B cell (primary cell): Measurements from ENCODE around the gene RPL10. TPM values are rescaled to one million over a fixed set of nuclear protein-coding genes. Genes with fewer than 3 reads are reported as not detected.

ENCODE experiments used
- ATAC-seq: fragments of 200-7000 bp; cut with Tn5 transposase; one replicate; pipeline ENCODE4 v1.10.0; 2021; ENCODE audit warnings: low read depth, mild to moderate bottlenecking, moderate number of reproducible peaks, moderate library complexity
- CTCF ChIA-PET: fragments of 350-600 bp; sonication (Branson Sonifier 250); formaldehyde crosslinking; loops from one replicate; lab custom pipeline; 2021; ENCODE audit warnings: antibody characterized with exemption, inconsistent platforms; lab: Charles Lee
- POLR2A ChIA-PET: fragments of 350-600 bp; sonication (Branson Sonifier 250); formaldehyde crosslinking; loops from one replicate; lab custom pipeline; 2021; ENCODE audit warnings: antibody characterized with exemption; lab: Charles Lee
- DNase-seq: peaks from one replicate; pipeline ENCODE4 v3.0.0; 2013
- H2AFZ ChIP-seq: 2 replicates; pipeline ENCODE4 v1.6.1; 2012; ENCODE audit warnings: mild to moderate bottlenecking, low read depth, low read length; ENCODE audit not compliant: insufficient read depth, poor library complexity, severe bottlenecking
- H3K27ac ChIP-seq, 2 donors: 1 replicate in 1 of 2; 2 replicates in 1 of 2; pipeline ENCODE4 v1.5.1; 2012 to 2013; ENCODE audit warnings: low read length in 2 of 2, mild to moderate bottlenecking in 2 of 2, moderate library complexity in 1 of 2
- H3K27me3 ChIP-seq, 4 experiments: fragments of 200-600 bp in 1 of 4; sonication (generic) in 1 of 4; replicated peaks in 1 of 4; 1 replicate in 2 of 4; 2 replicates in 2 of 4; pipeline versions ENCODE4 v1.6.1 to v1.7.0; 2013 to 2016; ENCODE audit warnings: low read length in 3 of 4, mild to moderate bottlenecking in 2 of 4, mixed read lengths in 1 of 4, moderate library complexity in 1 of 4; ENCODE audit not compliant: insufficient read depth in 4 of 4, control insufficient read depth in 3 of 4; ENCODE audit errors: control extremely low read depth in 1 of 4
- H3K36me3 ChIP-seq, 2 experiments: replicated peaks in 1 of 2; 1 replicate in 1 of 2; 2 replicates in 1 of 2; pipeline versions ENCODE4 v1.6.1 to v1.7.1; 2013; ENCODE audit warnings: low read length in 1 of 2; ENCODE audit not compliant: insufficient read depth in 2 of 2, control insufficient read depth in 1 of 2; ENCODE audit errors: control extremely low read depth in 1 of 2, extremely low read depth in 1 of 2
- H3K4me1 ChIP-seq, 2 donors: fragments of 200-600 bp in 1 of 2; sonication (generic) in 1 of 2; 1 replicate in 1 of 2; 2 replicates in 1 of 2; pipeline versions ENCODE4 v1.5.1 to v1.6.1; 2013 to 2017; ENCODE audit warnings: low read length in 2 of 2; ENCODE audit not compliant: control insufficient read depth in 2 of 2, insufficient read depth in 2 of 2
- H3K4me2 ChIP-seq: replicated peaks from 2 replicates; pipeline ENCODE3; 2012; ENCODE audit warnings: mild to moderate bottlenecking, low read depth, low read length; ENCODE audit not compliant: poor library complexity, severe bottlenecking
- H3K4me3 ChIP-seq, 5 experiments: fragments of 200-600 bp in 1 of 5; sonication (generic) in 1 of 5; 1 replicate in 3 of 5; 2 replicates in 2 of 5; pipeline versions ENCODE4 v1.5.1 to v1.7.0; 2011 to 2016; ENCODE audit warnings: low read length in 4 of 5, mild to moderate bottlenecking in 4 of 5, low read depth in 2 of 5, control low read depth in 1 of 5, moderate library complexity in 1 of 5; ENCODE audit not compliant: insufficient read depth in 1 of 5; ENCODE audit errors: control extremely low read depth in 1 of 5, extremely low read depth in 1 of 5
- H3K79me2 ChIP-seq: fragments of 200-600 bp; sonication (generic); one replicate; pipeline ENCODE4 v1.6.0; 2016; ENCODE audit warnings: low read length; ENCODE audit not compliant: control insufficient read depth, insufficient read depth
- H3K9ac ChIP-seq: fragments of 200-600 bp; sonication (generic); 2 replicates; pipeline ENCODE4 v1.6.1; 2017; ENCODE audit warnings: mild to moderate bottlenecking, low read length, moderate library complexity
- H3K9me3 ChIP-seq, 3 donors: one replicate each; pipeline versions ENCODE4 v1.6.1 to v1.7.1; 2013; ENCODE audit warnings: low read length in 2 of 3; ENCODE audit not compliant: control insufficient read depth in 2 of 3, insufficient read depth in 1 of 3; ENCODE audit errors: control extremely low read depth in 1 of 3
- H4K20me1 ChIP-seq: 2 replicates; pipeline ENCODE4 v1.6.0; 2012; ENCODE audit warnings: mild to moderate bottlenecking, low read length; ENCODE audit not compliant: insufficient read depth, control insufficient read depth, poor library complexity, severe bottlenecking
- H3K27ac Mint-ChIP-seq: one replicate; pipeline ENCODE4 v1.8.0; 2021; ENCODE audit warnings: mixed read lengths
- H3K27me3 Mint-ChIP-seq: one replicate; pipeline ENCODE4 v1.8.0; 2021; ENCODE audit warnings: mixed read lengths
- H3K4me1 Mint-ChIP-seq: one replicate; pipeline ENCODE4 v1.8.0; 2021; ENCODE audit warnings: mixed read lengths
- H3K4me3 Mint-ChIP-seq: one replicate; pipeline ENCODE4 v1.8.0; 2021; ENCODE audit warnings: mixed read lengths
- H3K9me3 Mint-ChIP-seq: one replicate; pipeline ENCODE4 v1.8.0; 2022; ENCODE audit warnings: mixed read lengths; ENCODE audit not compliant: insufficient read depth
- EZH2 ChIP-seq: IDR thresholded peaks from 2 replicates; pipeline ENCODE4 v1.6.1; 2012; ENCODE audit warnings: borderline replicate concordance, low read depth, mild to moderate bottlenecking, moderate library complexity, low read length; ENCODE audit not compliant: insufficient read depth, poor library complexity, severe bottlenecking
- WGBS: methylation state at CpG from one replicate; pipeline ENCODE4 v1.1.5; 2013; ENCODE audit warnings: missing lambda C conversion rate; ENCODE audit not compliant: insufficient coverage; 5-methylcytosine and 5-hydroxymethylcytosine counted together
- intact Hi-C: fragments of 100-400 bp; cut with micrococcal nuclease; formaldehyde crosslinking; loops from one replicate; pipeline ENCODE4 v1.10.0; 2022
- polyA plus RNA-seq: library from polyadenylated mRNA; depleted of rRNA; stranded (reverse); fragments of >200 nt; gene quantifications from 2 replicates; pipeline ENCODE4 v1.2.3, GENCODE V29; 2012
- total RNA-seq, 2 donors: library from RNA; stranded (reverse); fragments of 120-200 nt in 1 of 2; gene quantifications; 1 replicate in 1 of 2; 2 replicates in 1 of 2; pipeline versions ENCODE4 v1.2.3 to v1.2.4, GENCODE V29; 2013 to 2022
- TF ChIP-seq, protein P1 (sequence below): fragments of 200-600 bp; IDR thresholded peaks from one replicate; pipeline ENCODE4 v1.8.0; 2022; ENCODE audit warnings: antibody characterized with exemption, mild to moderate bottlenecking

Gene RPL10
- total and polyA plus RNA-seq, 2 donors (not counting 1 experiment from before 2014, with no cell fraction given): 4,073 to 16,482 TPM

DNA sequence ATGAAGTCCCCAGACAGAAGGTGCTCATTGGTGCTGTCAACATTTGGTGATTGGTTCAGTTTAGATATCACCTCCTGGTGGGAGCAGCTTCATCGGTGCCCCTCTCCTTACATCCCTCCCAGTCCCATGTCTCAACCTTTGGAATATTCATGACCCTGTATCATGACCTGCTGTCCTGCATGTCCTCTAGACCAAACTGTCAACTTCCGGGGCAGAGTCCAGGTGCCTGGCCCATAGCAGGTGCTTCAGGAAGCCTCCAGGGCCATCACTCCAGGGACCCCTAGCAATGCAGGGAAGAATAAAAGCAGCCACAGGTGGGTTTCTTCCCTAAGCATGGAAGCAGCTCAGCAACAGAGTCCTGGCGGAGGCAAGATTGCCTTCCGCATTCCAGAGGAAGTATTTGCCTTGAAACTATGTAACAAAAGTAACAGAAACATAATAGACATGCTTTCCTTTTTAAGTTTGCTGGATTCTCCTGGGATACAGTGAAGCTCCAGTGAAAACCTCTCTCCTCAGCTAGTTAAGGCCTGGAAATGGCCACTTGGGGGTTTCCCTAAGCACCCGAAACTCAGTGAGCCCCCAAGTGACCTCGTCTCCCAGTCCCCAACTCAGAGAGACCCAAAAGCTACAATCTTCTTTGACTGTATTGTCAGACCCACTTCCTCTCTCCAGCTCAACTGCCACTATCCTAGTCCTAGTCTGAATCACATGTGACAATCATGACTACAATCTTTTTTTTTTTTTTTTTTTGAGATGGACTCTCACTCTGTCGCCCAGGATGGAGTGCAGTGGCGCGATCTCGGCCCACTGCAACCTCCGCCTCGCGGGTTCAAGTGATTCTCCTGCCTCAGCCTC, 29.0 kb downstream of the RPL10 start:
- Histone ChIP-seq H2AFZ (no peak overlapping the region), H3K27ac (no peak overlapping the region), H3K79me2 (peaks cover 9% of the 10 kb centered on the region), H3K4me1 (peaks cover 6 to 15% of the 10 kb centered on the region in 2 donors), H3K4me3 (no peak overlapping the region), H3K36me3 (no peaks in the 10 kb centered on the region), H3K9ac (no peak overlapping the region), H3K4me2 (no peak overlapping the region), H3K9me3 (no peaks in the 10 kb centered on the region), H3K27me3 (no peaks in the 10 kb centered on the region), H4K20me1 (no peaks in the 10 kb centered on the region)
- ATAC-seq: no peak
- POLR2A ChIA-PET: interaction anchor here (0.8 kb wide), 1 partner anchor 90 kb away, joined by 3 read pairs; no protein-coding TSS in a partner anchor
- Mint-ChIP-seq H3K4me1 (peaks cover 21% of the 10 kb centered on the region), H3K27me3 (no peaks in the 10 kb centered on the region), H3K27ac (no peak overlapping the region), H3K9me3 (no peaks in the 10 kb centered on the region), H3K4me3 (no peak overlapping the region)
- no peak for TF ChIP-seq EZH2
- TF ChIP-seq, protein P1, sequence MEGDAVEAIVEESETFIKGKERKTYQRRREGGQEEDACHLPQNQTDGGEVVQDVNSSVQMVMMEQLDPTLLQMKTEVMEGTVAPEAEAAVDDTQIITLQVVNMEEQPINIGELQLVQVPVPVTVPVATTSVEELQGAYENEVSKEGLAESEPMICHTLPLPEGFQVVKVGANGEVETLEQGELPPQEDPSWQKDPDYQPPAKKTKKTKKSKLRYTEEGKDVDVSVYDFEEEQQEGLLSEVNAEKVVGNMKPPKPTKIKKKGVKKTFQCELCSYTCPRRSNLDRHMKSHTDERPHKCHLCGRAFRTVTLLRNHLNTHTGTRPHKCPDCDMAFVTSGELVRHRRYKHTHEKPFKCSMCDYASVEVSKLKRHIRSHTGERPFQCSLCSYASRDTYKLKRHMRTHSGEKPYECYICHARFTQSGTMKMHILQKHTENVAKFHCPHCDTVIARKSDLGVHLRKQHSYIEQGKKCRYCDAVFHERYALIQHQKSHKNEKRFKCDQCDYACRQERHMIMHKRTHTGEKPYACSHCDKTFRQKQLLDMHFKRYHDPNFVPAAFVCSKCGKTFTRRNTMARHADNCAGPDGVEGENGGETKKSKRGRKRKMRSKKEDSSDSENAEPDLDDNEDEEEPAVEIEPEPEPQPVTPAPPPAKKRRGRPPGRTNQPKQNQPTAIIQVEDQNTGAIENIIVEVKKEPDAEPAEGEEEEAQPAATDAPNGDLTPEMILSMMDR: no peak
- DNase-seq: no peak
- intact Hi-C loops: no loop called here
- CTCF ChIA-PET: no interaction called here
- WGBS: 90% methylated on average over 2 of the region's 13 CpGs
